PFSK-1 (cell line): ENCODE data around the gene TIMP1.

ENCODE experiments used
- POLR2AphosphoS5 ChIP-seq: IDR thresholded peaks from 2 replicates; pipeline ENCODE4 v1.6.1; 2012; ENCODE audit warnings: low read depth, mild to moderate bottlenecking, control low read depth, low read length, moderate library complexity
- SIN3A ChIP-seq: IDR thresholded peaks from 2 replicates; pipeline ENCODE4 v1.6.1; 2012; ENCODE audit warnings: mild to moderate bottlenecking, low read length, moderate library complexity, borderline replicate concordance; ENCODE audit not compliant: insufficient read depth
- TAF1 ChIP-seq: IDR thresholded peaks from 2 replicates; pipeline ENCODE4 v1.6.1; 2012; ENCODE audit warnings: low read length, control low read depth, borderline replicate concordance; ENCODE audit not compliant: insufficient read depth
- TF ChIP-seq, protein P1 (sequence below), 2 experiments: IDR thresholded peaks; 2 replicates each; pipeline versions ENCODE4 v1.6.1 to v1.8.0; 2011 to 2012; ENCODE audit warnings: low read depth in 2 of 2, low read length in 2 of 2, control low read depth in 1 of 2, inconsistent platforms in 1 of 2, mild to moderate bottlenecking in 1 of 2, moderate library complexity in 1 of 2; ENCODE audit not compliant: insufficient read depth in 1 of 2

GRCh38 chrX:47574547-47575301 is 7.5 kb upstream of the TIMP1 start:
- TF ChIP-seq, protein P1, sequence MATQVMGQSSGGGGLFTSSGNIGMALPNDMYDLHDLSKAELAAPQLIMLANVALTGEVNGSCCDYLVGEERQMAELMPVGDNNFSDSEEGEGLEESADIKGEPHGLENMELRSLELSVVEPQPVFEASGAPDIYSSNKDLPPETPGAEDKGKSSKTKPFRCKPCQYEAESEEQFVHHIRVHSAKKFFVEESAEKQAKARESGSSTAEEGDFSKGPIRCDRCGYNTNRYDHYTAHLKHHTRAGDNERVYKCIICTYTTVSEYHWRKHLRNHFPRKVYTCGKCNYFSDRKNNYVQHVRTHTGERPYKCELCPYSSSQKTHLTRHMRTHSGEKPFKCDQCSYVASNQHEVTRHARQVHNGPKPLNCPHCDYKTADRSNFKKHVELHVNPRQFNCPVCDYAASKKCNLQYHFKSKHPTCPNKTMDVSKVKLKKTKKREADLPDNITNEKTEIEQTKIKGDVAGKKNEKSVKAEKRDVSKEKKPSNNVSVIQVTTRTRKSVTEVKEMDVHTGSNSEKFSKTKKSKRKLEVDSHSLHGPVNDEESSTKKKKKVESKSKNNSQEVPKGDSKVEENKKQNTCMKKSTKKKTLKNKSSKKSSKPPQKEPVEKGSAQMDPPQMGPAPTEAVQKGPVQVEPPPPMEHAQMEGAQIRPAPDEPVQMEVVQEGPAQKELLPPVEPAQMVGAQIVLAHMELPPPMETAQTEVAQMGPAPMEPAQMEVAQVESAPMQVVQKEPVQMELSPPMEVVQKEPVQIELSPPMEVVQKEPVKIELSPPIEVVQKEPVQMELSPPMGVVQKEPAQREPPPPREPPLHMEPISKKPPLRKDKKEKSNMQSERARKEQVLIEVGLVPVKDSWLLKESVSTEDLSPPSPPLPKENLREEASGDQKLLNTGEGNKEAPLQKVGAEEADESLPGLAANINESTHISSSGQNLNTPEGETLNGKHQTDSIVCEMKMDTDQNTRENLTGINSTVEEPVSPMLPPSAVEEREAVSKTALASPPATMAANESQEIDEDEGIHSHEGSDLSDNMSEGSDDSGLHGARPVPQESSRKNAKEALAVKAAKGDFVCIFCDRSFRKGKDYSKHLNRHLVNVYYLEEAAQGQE (IDR thresholded peaks at IDR 0.05; ENCODE audit: insufficient read depth in 1 of 2, low read depth in 2 of 2, low read length in 2 of 2), result no peak
- TF ChIP-seq POLR2AphosphoS5 (no peak), TAF1 (no peak), SIN3A (no peak)
